Activated T-cell treated with anti-CD3 and anti-CD28 coated beads, Interleukin-2, amount 50 U/mL, for 4 hours (primary cell): ENCODE results near the gene ABHD16A. TPM values are rescaled to one million over a fixed set of nuclear protein-coding genes. Genes with fewer than 3 reads are reported as not detected.

Experiments used
- ATAC-seq, 2 donors: fragments of 200-7000 bp; cut with Tn5 transposase; one replicate each; pipeline ENCODE4 v1.10.0; 2021
- DNase-seq: peaks from one replicate; pipeline ENCODE4 v3.0.0-alpha.2; 2020
- H3K27me3 Mint-ChIP-seq: one replicate; pipeline ENCODE4 v1.8.0; 2021; ENCODE audit warnings: low read depth, mixed read lengths
- H3K36me3 Mint-ChIP-seq: one replicate; pipeline ENCODE4 v1.8.0; 2022; ENCODE audit warnings: mixed read lengths; ENCODE audit not compliant: insufficient read depth
- H3K4me1 Mint-ChIP-seq: one replicate; pipeline ENCODE4 v1.8.0; 2021; ENCODE audit warnings: low read depth, mixed read lengths
- H3K4me3 Mint-ChIP-seq: one replicate; pipeline ENCODE4 v1.8.0; 2021; ENCODE audit warnings: mild to moderate bottlenecking, moderate library complexity, mixed read lengths
- H3K9me3 Mint-ChIP-seq: one replicate; pipeline ENCODE4 v1.8.0; 2021; ENCODE audit warnings: mixed read lengths
- total RNA-seq, 3 donors: library from RNA; stranded (reverse); gene quantifications; one replicate each; pipeline ENCODE4 v1.2.1, GENCODE V29; 2021

Gene ABHD16A
- total RNA-seq, 3 donors from 2014 or later = 33.9 to 38.1 (median 35.2) TPM

GRCh38 chr6:31641370-31641769, 61.8 kb downstream of the ABHD16A start:
- no peaks in the 10 kb centered on the region for H3K9me3 Mint-ChIP-seq
- H3K4me3 Mint-ChIP-seq = no peak overlapping the region
- DNase-seq (no peak), ATAC-seq (no peak)
- H3K4me1 Mint-ChIP-seq = peaks cover 5% of the 10 kb centered on the region
- H3K36me3 Mint-ChIP-seq = peaks cover 30% of the 10 kb centered on the region
- H3K27me3 Mint-ChIP-seq = no peaks in the 10 kb centered on the region

- no peak overlapping the region for H3K4me3 Mint-ChIP-seq
- no peaks in the 10 kb centered on the region for H3K9me3 Mint-ChIP-seq
- DNase-seq (no peak), ATAC-seq (no peak)
- no peaks in the 10 kb centered on the region for H3K27me3 Mint-ChIP-seq
- peaks cover 5% of the 10 kb centered on the region for H3K4me1 Mint-ChIP-seq
- H3K36me3 Mint-ChIP-seq = peaks cover 36% of the 10 kb centered on the region
Measured at GRCh38 chr6:31640612-31641011, 62.5 kb downstream of the ABHD16A start.

GRCh38 chr6:31639449-31639861, 63.7 kb downstream of the ABHD16A start:
- ATAC-seq = peak in 1 of 2 donors; percentile 30
- no peaks in the 10 kb centered on the region for H3K27me3 Mint-ChIP-seq
- no peaks in the 10 kb centered on the region for H3K9me3 Mint-ChIP-seq
- no peak overlapping the region for H3K4me3 Mint-ChIP-seq
- DNase-seq = no peak
- peaks cover 35% of the 10 kb centered on the region for H3K36me3 Mint-ChIP-seq
- peaks cover 5% of the 10 kb centered on the region for H3K4me1 Mint-ChIP-seq

GRCh38 chr6:31639043-31639442, 64.1 kb downstream of the ABHD16A start:
- no peak overlapping the region for H3K4me3 Mint-ChIP-seq
- DNase-seq = no peak
- H3K27me3 Mint-ChIP-seq = no peaks in the 10 kb centered on the region
- H3K4me1 Mint-ChIP-seq = peaks cover 5% of the 10 kb centered on the region
- H3K9me3 Mint-ChIP-seq = no peaks in the 10 kb centered on the region
- H3K36me3 Mint-ChIP-seq = peaks cover 37% of the 10 kb centered on the region
- peak in 1 of 2 donors; percentile 8 for ATAC-seq

Other genes with a start within 250 kb of the ABHD16A start
- gene MICB, start 205.2 kb downstream of the ABHD16A start, total RNA-seq = 10 to 100 TPM; 11.3 to 14.9 (median 12.5) TPM
- not detected for gene MCCD1, start 174.4 kb downstream of the ABHD16A start, total RNA-seq
- gene DDX39B, start 161.3 kb downstream of the ABHD16A start, total RNA-seq = 100 to 1,000 TPM; 644 to 667 (median 666) TPM
- under 1 TPM; 0.38 to 0.84 (median 0.58) TPM for gene ATP6V1G2, start 156.7 kb downstream of the ABHD16A start, total RNA-seq
- gene NFKBIL1, start 155.7 kb downstream of the ABHD16A start, total RNA-seq = 10 to 100 TPM in 2 of 3 donors, 1 to 10 TPM in 1; 9.3 to 12.8 (median 12.7) TPM
- gene LTA, start 131.0 kb downstream of the ABHD16A start, total RNA-seq = 1,000 to 10,000 TPM; 1,238 to 1,641 (median 1,296) TPM
- gene TNF, start 127.8 kb downstream of the ABHD16A start, total RNA-seq = 100 to 1,000 TPM; 485 to 701 (median 587) TPM
- gene LTB, start 120.9 kb downstream of the ABHD16A start, total RNA-seq = 100 to 1,000 TPM; 161 to 210 (median 186) TPM
- gene LST1, start 117.0 kb downstream of the ABHD16A start, total RNA-seq = 1 to 10 TPM; 4.8 to 7.9 (median 7.0) TPM
- gene NCR3, start 110.3 kb downstream of the ABHD16A start, total RNA-seq = 10 to 100 TPM in 1 of 3 donors, 1 to 10 TPM in 2; 6.0 to 27.3 (median 8.4) TPM
- 10 to 100 TPM; 18.5 to 57.5 (median 36.5) TPM for gene AIF1, start 88.1 kb downstream of the ABHD16A start, total RNA-seq
- gene PRRC2A, start 82.6 kb downstream of the ABHD16A start, total RNA-seq = 100 to 1,000 TPM; 290 to 309 (median 306) TPM
- 100 to 1,000 TPM; 403 to 418 (median 411) TPM for gene BAG6, start 50.7 kb downstream of the ABHD16A start, total RNA-seq
- gene APOM, start 47.4 kb downstream of the ABHD16A start, total RNA-seq = 1 to 10 TPM; 1.8 to 2.8 (median 2.1) TPM
- 10 to 100 TPM; 17.1 to 18.3 (median 18.2) TPM for gene C6orf47, start 42.5 kb downstream of the ABHD16A start, total RNA-seq
- gene GPANK1, start 38.3 kb downstream of the ABHD16A start, total RNA-seq = 10 to 100 TPM; 34.9 to 37.8 (median 37.5) TPM
- 100 to 1,000 TPM; 301 to 311 (median 307) TPM for gene CSNK2B, start 37.2 kb downstream of the ABHD16A start, total RNA-seq
- gene LY6G5B, start 33.3 kb downstream of the ABHD16A start, total RNA-seq = 10 to 100 TPM; 22.6 to 24.0 (median 22.9) TPM
- gene LY6G5C, start 22.3 kb downstream of the ABHD16A start, total RNA-seq = 1 to 10 TPM; 2.3 to 3.8 (median 3.1) TPM
- gene LY6G6F, start 3.5 kb upstream of the ABHD16A start, total RNA-seq = not detected
- gene LY6G6D, start 12.0 kb upstream of the ABHD16A start, total RNA-seq = not detected
- gene LY6G6C, start 18.4 kb upstream of the ABHD16A start, total RNA-seq = not detected
- under 1 TPM in 2 of 3 donors, not detected in 1; 0.33 to 0.55 TPM for gene MPIG6B, start 20.0 kb upstream of the ABHD16A start, total RNA-seq
- gene DDAH2, start 26.0 kb upstream of the ABHD16A start, total RNA-seq = 1 to 10 TPM; 3.4 to 3.9 (median 3.5) TPM
- 100 to 1,000 TPM; 344 to 370 (median 353) TPM for gene CLIC1, start 33.2 kb upstream of the ABHD16A start, total RNA-seq
- gene MSH5, start 36.7 kb upstream of the ABHD16A start, total RNA-seq = 10 to 100 TPM; 30.9 to 35.4 (median 34.3) TPM
- 10 to 100 TPM in 2 of 3 donors, 1 to 10 TPM in 1; 9.4 to 12.2 (median 12.1) TPM for gene SAPCD1, start 59.3 kb upstream of the ABHD16A start, total RNA-seq
- gene VWA7, start 74.0 kb upstream of the ABHD16A start, total RNA-seq = 1 to 10 TPM; 1.4 TPM
- 100 to 1,000 TPM; 231 to 263 (median 234) TPM for gene VARS1, start 92.4 kb upstream of the ABHD16A start, total RNA-seq
- gene LSM2, start 103.6 kb upstream of the ABHD16A start, total RNA-seq = 100 to 1,000 TPM; 163 to 192 (median 184) TPM
- gene HSPA1L, start 112.0 kb upstream of the ABHD16A start, total RNA-seq = 1 to 10 TPM; 1.6 to 1.8 (median 1.7) TPM
- gene HSPA1A, start 112.2 kb upstream of the ABHD16A start, total RNA-seq = 10 to 100 TPM; 33.3 to 38.1 (median 34.2) TPM
- 10 to 100 TPM; 76.1 to 97.7 (median 93.0) TPM for gene HSPA1B, start 124.4 kb upstream of the ABHD16A start, total RNA-seq
- gene NEU1, start 159.5 kb upstream of the ABHD16A start, total RNA-seq = 10 to 100 TPM; 25.6 to 26.7 (median 26.0) TPM
- gene SLC44A4, start 175.7 kb upstream of the ABHD16A start, total RNA-seq = under 1 TPM; 0.13 to 0.60 (median 0.20) TPM
- 10 to 100 TPM; 52.8 to 70.9 (median 67.8) TPM for gene EHMT2, start 194.4 kb upstream of the ABHD16A start, total RNA-seq
- 1 to 10 TPM; 3.5 to 6.1 (median 5.4) TPM for gene ZBTB12, start 198.8 kb upstream of the ABHD16A start, total RNA-seq
- 1 to 10 TPM in 1 of 3 donors, under 1 TPM in 2; 0.56 to 1.0 (median 0.95) TPM for gene C2, start 224.4 kb upstream of the ABHD16A start, total RNA-seq
- 1 to 10 TPM in 2 of 3 donors, under 1 TPM in 1; 0.42 to 1.5 (median 1.4) TPM for gene CFB, start 242.8 kb upstream of the ABHD16A start, total RNA-seq